Osteoblast (primary cell): ENCODE measurements around the gene RBM38. TPM values are rescaled to one million over a fixed set of nuclear protein-coding genes. Genes with fewer than 3 reads are reported as not detected.

Experiments used
- DNase-seq: peaks from one replicate; pipeline ENCODE4 v3.0.0; 2011; ENCODE audit warnings: low spot score, mixed read lengths; ENCODE audit not compliant: insufficient read length; ENCODE audit errors: missing footprints
- H2AFZ ChIP-seq: 2 replicates; pipeline ENCODE4 v1.6.0; 2011; ENCODE audit warnings: mild to moderate bottlenecking, low read length
- H3K27ac ChIP-seq: 2 replicates; pipeline ENCODE4 v1.5.1; 2011; ENCODE audit warnings: mild to moderate bottlenecking, low read depth, low read length, moderate library complexity
- H3K27me3 ChIP-seq: 2 replicates; pipeline ENCODE4 v1.6.0; 2012; ENCODE audit warnings: mild to moderate bottlenecking, control low read depth, inconsistent platforms, low read length, moderate library complexity; ENCODE audit not compliant: insufficient read depth
- H3K36me3 ChIP-seq: 2 replicates; pipeline ENCODE4 v1.5.1; 2011; ENCODE audit warnings: mild to moderate bottlenecking, low read length, control low read depth, moderate library complexity; ENCODE audit not compliant: insufficient read depth
- H3K4me1 ChIP-seq: 2 replicates; pipeline ENCODE4 v1.5.1; 2011; ENCODE audit warnings: mild to moderate bottlenecking, low read length, control low read depth, moderate library complexity; ENCODE audit not compliant: insufficient read depth
- H3K4me2 ChIP-seq: 2 replicates; pipeline ENCODE4 v1.6.0; 2011; ENCODE audit warnings: mild to moderate bottlenecking, low read length; ENCODE audit not compliant: insufficient read depth
- H3K4me3 ChIP-seq: fragments of 200-600 bp; sonication (generic); 3 replicates; pipeline ENCODE4 v1.5.1; 2012; ENCODE audit warnings: mild to moderate bottlenecking, low read length, inconsistent platforms; ENCODE audit not compliant: insufficient read depth
- H3K79me2 ChIP-seq: 2 replicates; pipeline ENCODE4 v1.6.0; 2012; ENCODE audit warnings: mild to moderate bottlenecking, low read length, control low read depth, inconsistent platforms; ENCODE audit not compliant: insufficient read depth
- H3K9me3 ChIP-seq: 2 replicates; pipeline ENCODE4 v1.5.1; 2011; ENCODE audit warnings: low read depth, low read length, control low read depth
- H4K20me1 ChIP-seq: 2 replicates; pipeline ENCODE4 v1.6.0; 2012; ENCODE audit warnings: mild to moderate bottlenecking, low read length, control low read depth; ENCODE audit not compliant: insufficient read depth
- total RNA-seq: library from RNA; depleted of rRNA; stranded (reverse); fragments of >200 nt; gene quantifications from 2 replicates; pipeline ENCODE4 v1.2.3, GENCODE V29; 2012
- TF ChIP-seq, protein P1 (sequence below): IDR thresholded peaks from 2 replicates; pipeline ENCODE4 v1.5.1; 2011; ENCODE audit warnings: mild to moderate bottlenecking, low read depth, low read length, moderate library complexity; ENCODE audit errors: extremely low read depth

RBM38 gene
- total RNA-seq, 1 donor: 2.9 TPM

- Histone ChIP-seq H3K4me1 (no peaks in the 10 kb centered on the region), H3K36me3 (no peaks in the 10 kb centered on the region), H3K9me3 (no peaks in the 10 kb centered on the region), H4K20me1 (no peaks in the 10 kb centered on the region), H3K4me2 (no peak overlapping the region), H3K79me2 (no peaks in the 10 kb centered on the region), H3K27me3 (no peaks in the 10 kb centered on the region), H3K27ac (no peak overlapping the region), H2AFZ (no peak overlapping the region), H3K4me3 (no peak overlapping the region)
- no peak for DNase-seq
- TF ChIP-seq, protein P1, sequence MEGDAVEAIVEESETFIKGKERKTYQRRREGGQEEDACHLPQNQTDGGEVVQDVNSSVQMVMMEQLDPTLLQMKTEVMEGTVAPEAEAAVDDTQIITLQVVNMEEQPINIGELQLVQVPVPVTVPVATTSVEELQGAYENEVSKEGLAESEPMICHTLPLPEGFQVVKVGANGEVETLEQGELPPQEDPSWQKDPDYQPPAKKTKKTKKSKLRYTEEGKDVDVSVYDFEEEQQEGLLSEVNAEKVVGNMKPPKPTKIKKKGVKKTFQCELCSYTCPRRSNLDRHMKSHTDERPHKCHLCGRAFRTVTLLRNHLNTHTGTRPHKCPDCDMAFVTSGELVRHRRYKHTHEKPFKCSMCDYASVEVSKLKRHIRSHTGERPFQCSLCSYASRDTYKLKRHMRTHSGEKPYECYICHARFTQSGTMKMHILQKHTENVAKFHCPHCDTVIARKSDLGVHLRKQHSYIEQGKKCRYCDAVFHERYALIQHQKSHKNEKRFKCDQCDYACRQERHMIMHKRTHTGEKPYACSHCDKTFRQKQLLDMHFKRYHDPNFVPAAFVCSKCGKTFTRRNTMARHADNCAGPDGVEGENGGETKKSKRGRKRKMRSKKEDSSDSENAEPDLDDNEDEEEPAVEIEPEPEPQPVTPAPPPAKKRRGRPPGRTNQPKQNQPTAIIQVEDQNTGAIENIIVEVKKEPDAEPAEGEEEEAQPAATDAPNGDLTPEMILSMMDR: no peak
Observed at GRCh38 chr20:57386762-57387161, 4.4 kb upstream of the RBM38 start.

DNA sequence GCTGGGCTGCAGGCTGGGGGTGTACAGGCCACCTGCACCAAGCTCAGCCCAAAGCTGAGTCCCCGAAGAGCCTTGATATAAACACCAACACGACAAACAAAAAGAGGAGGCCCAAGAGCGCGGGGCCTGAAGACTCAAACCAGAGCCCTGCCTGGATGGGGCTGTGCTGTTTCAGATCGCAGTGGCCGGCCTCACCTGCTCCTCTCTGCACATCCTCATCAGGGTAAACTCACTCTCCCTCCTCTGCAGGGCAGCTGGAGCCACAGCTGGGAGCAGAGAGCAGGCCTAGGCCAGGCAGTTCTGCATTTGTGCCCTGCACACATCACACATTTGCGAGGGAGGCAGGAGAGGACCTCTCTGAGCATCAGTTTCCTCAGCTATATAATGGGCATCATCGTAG is 3.7 kb upstream of the RBM38 start:
- no peaks in the 10 kb centered on the region for H3K9me3 ChIP-seq
- no peak overlapping the region for H2AFZ ChIP-seq
- H3K4me3 ChIP-seq: no peak overlapping the region
- no peaks in the 10 kb centered on the region for H3K27me3 ChIP-seq
- H3K4me1 ChIP-seq: no peaks in the 10 kb centered on the region
- no peak overlapping the region for H3K4me2 ChIP-seq
- H3K27ac ChIP-seq: no peak overlapping the region
- TF ChIP-seq, protein P1: no peak
- no peaks in the 10 kb centered on the region for H3K36me3 ChIP-seq
- H4K20me1 ChIP-seq: no peaks in the 10 kb centered on the region
- no peak for DNase-seq
- no peaks in the 10 kb centered on the region for H3K79me2 ChIP-seq

DNA sequence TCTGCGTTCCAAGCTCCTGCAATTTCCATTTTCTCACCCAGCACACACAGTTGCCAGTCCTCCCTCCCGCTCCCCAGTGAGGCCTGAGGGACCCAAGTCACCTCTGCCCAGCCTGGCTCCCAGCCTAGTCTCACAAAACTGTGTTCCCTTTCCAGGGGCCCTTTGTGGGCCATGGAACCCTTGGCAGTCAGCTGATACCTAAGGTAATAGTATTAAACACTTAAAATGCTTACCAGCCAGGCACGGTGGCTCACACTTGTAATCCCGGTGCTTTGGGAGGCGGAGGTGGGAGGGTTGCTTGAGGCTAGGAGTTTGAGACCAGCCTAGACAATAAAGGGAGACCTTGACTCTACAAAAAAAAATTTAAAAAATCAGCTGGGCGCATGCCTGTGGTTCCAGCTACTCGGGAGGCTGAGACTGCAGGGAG is 3.2 kb upstream of the RBM38 start:
- Histone ChIP-seq H3K4me2 (no peak overlapping the region), H3K9me3 (no peaks in the 10 kb centered on the region), H3K4me3 (no peak overlapping the region), H3K27ac (no peak overlapping the region), H3K4me1 (no peaks in the 10 kb centered on the region), H3K79me2 (no peaks in the 10 kb centered on the region), H3K36me3 (no peaks in the 10 kb centered on the region), H2AFZ (no peak overlapping the region), H3K27me3 (no peaks in the 10 kb centered on the region), H4K20me1 (peaks cover under 1% of the 10 kb centered on the region)
- TF ChIP-seq, protein P1: no peak
- no peak for DNase-seq

GRCh38 chr20:57388953-57389694 is 2.1 kb upstream of the RBM38 start:
- H3K79me2 ChIP-seq: no peaks in the 10 kb centered on the region
- TF ChIP-seq, protein P1: peak; percentile 18
- peaks cover 3% of the 10 kb centered on the region for H4K20me1 ChIP-seq
- no peaks in the 10 kb centered on the region for H3K9me3 ChIP-seq
- peak overlapping the region; percentile 76 for H2AFZ ChIP-seq
- peak overlapping the region; percentile 61 for H3K4me3 ChIP-seq
- H3K36me3 ChIP-seq: no peaks in the 10 kb centered on the region
- peak; percentile 97 for DNase-seq
- peak overlapping the region; percentile 67 for H3K4me2 ChIP-seq
- H3K27ac ChIP-seq: no peak overlapping the region
- no peaks in the 10 kb centered on the region for H3K4me1 ChIP-seq
- H3K27me3 ChIP-seq: no peaks in the 10 kb centered on the region
